ENCODE results near the gene HNRNPCL1. TPM values are rescaled to one million over a fixed set of nuclear protein-coding genes. Genes with fewer than 3 reads are reported as not detected.

The HNRNPCL1 gene
- total RNA-seq, 2 donors from 2014 or later = not detected

Other genes starting within 250 kb of the HNRNPCL1 start
- 10 to 100 TPM; 85.2 to 93.9 TPM for gene DHRS3, start 230.5 kb downstream of the HNRNPCL1 start, total RNA-seq
- not detected for gene AADACL4, start 204.6 kb downstream of the HNRNPCL1 start, total RNA-seq
- not detected for gene AADACL3, start 132.6 kb downstream of the HNRNPCL1 start, total RNA-seq
- gene CFAP107, start 102.5 kb downstream of the HNRNPCL1 start, total RNA-seq = not detected
- gene PRAMEF12, start 75.0 kb downstream of the HNRNPCL1 start, total RNA-seq = not detected
- gene PRAMEF1, start 57.3 kb downstream of the HNRNPCL1 start, total RNA-seq = not detected
- gene PRAMEF11, start 17.3 kb downstream of the HNRNPCL1 start, total RNA-seq = not detected
- gene PRAMEF2, start 8.4 kb upstream of the HNRNPCL1 start, total RNA-seq = not detected
- not detected for gene PRAMEF4, start 37.5 kb upstream of the HNRNPCL1 start, total RNA-seq
- gene PRAMEF10, start 49.5 kb upstream of the HNRNPCL1 start, total RNA-seq = not detected
- not detected for gene PRAMEF7, start 67.9 kb upstream of the HNRNPCL1 start, total RNA-seq
- gene PRAMEF6, start 98.9 kb upstream of the HNRNPCL1 start, total RNA-seq = not detected
- gene PRAMEF27, start 207.9 kb upstream of the HNRNPCL1 start, total RNA-seq = not detected
- not detected for gene HNRNPCL3, start 212.0 kb upstream of the HNRNPCL1 start, total RNA-seq
- gene PRAMEF25, start 222.1 kb upstream of the HNRNPCL1 start, total RNA-seq = not detected